Measurements from ENCODE around the gene PSMC2.
"Not testable (repeated sequence)": the region's sequence is repeated elsewhere in the genome, so short reads cannot be mapped to it uniquely, and the experiment has no call there.

Gene PSMC2

DNA sequence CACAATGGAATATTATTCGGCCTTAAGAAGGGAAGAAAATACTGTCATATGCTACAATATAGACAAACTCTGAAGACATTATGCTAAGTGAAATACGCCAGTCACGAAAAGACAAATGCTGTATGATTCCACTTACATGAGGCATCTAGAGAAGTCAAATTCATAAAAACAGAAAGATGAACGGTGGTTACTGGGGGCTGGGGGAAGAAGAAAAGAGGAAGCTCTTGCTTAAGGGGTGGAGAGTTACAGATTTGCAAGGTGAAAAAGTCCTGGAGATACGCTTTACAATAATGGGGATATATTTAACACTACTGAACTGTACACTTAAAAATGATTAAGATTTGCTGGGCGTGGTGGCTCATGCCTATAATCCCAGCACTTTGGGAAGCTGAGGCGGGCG is 49.0 kb downstream of the PSMC2 start:
- Mint-ChIP-seq H3K4me1 (no peaks in the 10 kb centered on the region), H3K27me3 (ENCODE audit: low read depth) (peaks cover 3% of the 10 kb centered on the region), H3K36me3 (ENCODE audit: low read depth) (no peaks in the 10 kb centered on the region), H3K9me3 (no peaks in the 10 kb centered on the region), H3K27ac (no peak overlapping the region), H3K4me3 (no peak overlapping the region)
- TF ChIP-seq CTCF (IDR thresholded peaks at IDR 0.05; ENCODE audit: unreplicated experiment in 3 of 3), result no peak

DNA sequence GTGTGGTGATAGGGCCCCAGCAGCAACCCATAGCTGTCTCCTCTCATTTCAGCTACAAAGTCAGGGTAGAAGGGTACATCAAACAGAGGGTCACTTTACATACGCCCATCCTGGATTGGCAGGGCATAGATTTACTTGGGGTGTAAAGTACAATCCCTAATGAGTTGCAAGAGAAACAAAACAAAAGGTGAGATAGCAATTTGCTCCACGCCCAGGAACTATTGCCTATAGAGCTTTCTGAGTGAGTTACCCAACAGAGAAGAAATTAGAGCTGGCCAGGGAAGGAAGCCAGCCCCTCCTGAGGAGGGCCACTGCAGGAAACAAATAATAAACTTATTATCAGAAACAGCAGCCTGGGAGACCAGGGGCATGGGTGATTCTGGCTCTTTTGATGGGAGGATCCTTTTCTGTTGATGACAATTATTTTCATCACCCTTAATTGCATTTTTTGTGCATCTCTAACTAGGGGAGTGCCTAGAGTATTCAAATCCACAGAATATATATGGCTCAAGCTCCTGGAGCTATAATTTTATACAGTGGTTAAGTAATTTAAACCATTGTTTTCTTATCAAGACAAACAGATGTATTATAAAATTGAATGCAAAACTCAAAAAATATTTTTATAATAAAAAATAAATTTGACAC is 51.2 kb downstream of the PSMC2 start:
- H3K9me3 Mint-ChIP-seq, result no peaks in the 10 kb centered on the region
- H3K4me1 Mint-ChIP-seq, result no peaks in the 10 kb centered on the region
- no peaks in the 10 kb centered on the region for H3K36me3 Mint-ChIP-seq (ENCODE audit: low read depth)
- no peak overlapping the region for H3K4me3 Mint-ChIP-seq
- no peak overlapping the region for H3K27ac Mint-ChIP-seq
- TF ChIP-seq CTCF (IDR thresholded peaks at IDR 0.05; ENCODE audit: unreplicated experiment in 3 of 3), result no peak
- H3K27me3 Mint-ChIP-seq (ENCODE audit: low read depth), result peaks cover 4% of the 10 kb centered on the region

DNA sequence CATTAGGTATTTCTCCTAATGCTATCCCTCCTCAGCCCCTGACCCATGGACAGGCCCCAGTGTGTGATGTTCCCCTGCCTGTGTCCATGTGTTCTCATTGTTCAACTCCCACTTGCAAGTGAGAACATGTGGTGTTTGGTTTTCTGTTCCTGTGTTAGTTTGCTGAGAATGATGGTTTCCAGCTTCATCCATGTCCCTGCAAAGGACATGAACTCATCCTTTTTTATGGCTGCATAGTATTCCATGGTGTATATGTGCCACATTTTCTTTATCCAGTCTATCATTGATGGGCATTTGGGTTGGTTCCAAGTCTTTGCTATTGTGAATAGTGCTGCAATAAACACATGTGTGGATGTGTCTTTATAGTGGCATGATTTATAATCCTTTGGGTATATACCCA is 52.2 kb downstream of the PSMC2 start:
- H3K9me3 Mint-ChIP-seq; H3K4me1 Mint-ChIP-seq; H3K4me3 Mint-ChIP-seq; H3K27me3 Mint-ChIP-seq (ENCODE audit: low read depth); H3K36me3 Mint-ChIP-seq (ENCODE audit: low read depth); H3K27ac Mint-ChIP-seq: not testable (repeated sequence)

GRCh38 chr7:103405789-103406613 is 58.6 kb downstream of the PSMC2 start:
- H3K27me3 Mint-ChIP-seq (ENCODE audit: low read depth), result peaks cover 16% of the 10 kb centered on the region
- H3K36me3 Mint-ChIP-seq (ENCODE audit: low read depth); H3K4me1 Mint-ChIP-seq; H3K9me3 Mint-ChIP-seq; H3K4me3 Mint-ChIP-seq; H3K27ac Mint-ChIP-seq: not testable (repeated sequence)

- TF ChIP-seq CTCF (IDR thresholded peaks at IDR 0.05; ENCODE audit: unreplicated experiment in 3 of 3), result no peak
- no peak overlapping the region for H3K4me3 Mint-ChIP-seq
- no peaks in the 10 kb centered on the region for H3K4me1 Mint-ChIP-seq
- H3K27me3 Mint-ChIP-seq (ENCODE audit: low read depth), result peaks cover 11% of the 10 kb centered on the region
- H3K36me3 Mint-ChIP-seq (ENCODE audit: low read depth), result no peaks in the 10 kb centered on the region
- no peak overlapping the region for H3K27ac Mint-ChIP-seq
- H3K9me3 Mint-ChIP-seq, result no peaks in the 10 kb centered on the region
These were observed 64.7 kb downstream of the PSMC2 start for GRCh38 chr7:103412151-103412550.

GRCh38 chr7:103413407-103413806 is 66.0 kb downstream of the PSMC2 start:
- TF ChIP-seq CTCF (IDR thresholded peaks at IDR 0.05; ENCODE audit: unreplicated experiment in 3 of 3), result no peak
- H3K9me3 Mint-ChIP-seq, result no peaks in the 10 kb centered on the region
- no peak overlapping the region for H3K27ac Mint-ChIP-seq
- peaks cover 15% of the 10 kb centered on the region for H3K27me3 Mint-ChIP-seq (ENCODE audit: low read depth)
- no peak overlapping the region for H3K4me3 Mint-ChIP-seq
- no peaks in the 10 kb centered on the region for H3K4me1 Mint-ChIP-seq
- no peaks in the 10 kb centered on the region for H3K36me3 Mint-ChIP-seq (ENCODE audit: low read depth)

- H3K4me1 Mint-ChIP-seq, result no peaks in the 10 kb centered on the region
These were observed 70.8 kb downstream of the PSMC2 start for GRCh38 chr7:103418241-103418640.

More at GRCh38 chr7:103418241-103418640, 70.8 kb downstream of the PSMC2 start:
- Mint-ChIP-seq H3K36me3 (ENCODE audit: low read depth) (no peaks in the 10 kb centered on the region), H3K4me3 (no peak overlapping the region), H3K27ac (no peak overlapping the region), H3K9me3 (no peaks in the 10 kb centered on the region), H3K27me3 (ENCODE audit: low read depth) (peaks cover 14% of the 10 kb centered on the region)
- TF ChIP-seq CTCF (IDR thresholded peaks at IDR 0.05; ENCODE audit: unreplicated experiment in 3 of 3), result no peak

Data from nephron (organoid).